Measurements from ENCODE around the gene LEKR1. TPM values are rescaled to one million over a fixed set of nuclear protein-coding genes. Genes with fewer than 3 reads are reported as not detected.

LEKR1 gene
- total RNA-seq, 1 donor from 2014 or later = 1.8 TPM

DNA sequence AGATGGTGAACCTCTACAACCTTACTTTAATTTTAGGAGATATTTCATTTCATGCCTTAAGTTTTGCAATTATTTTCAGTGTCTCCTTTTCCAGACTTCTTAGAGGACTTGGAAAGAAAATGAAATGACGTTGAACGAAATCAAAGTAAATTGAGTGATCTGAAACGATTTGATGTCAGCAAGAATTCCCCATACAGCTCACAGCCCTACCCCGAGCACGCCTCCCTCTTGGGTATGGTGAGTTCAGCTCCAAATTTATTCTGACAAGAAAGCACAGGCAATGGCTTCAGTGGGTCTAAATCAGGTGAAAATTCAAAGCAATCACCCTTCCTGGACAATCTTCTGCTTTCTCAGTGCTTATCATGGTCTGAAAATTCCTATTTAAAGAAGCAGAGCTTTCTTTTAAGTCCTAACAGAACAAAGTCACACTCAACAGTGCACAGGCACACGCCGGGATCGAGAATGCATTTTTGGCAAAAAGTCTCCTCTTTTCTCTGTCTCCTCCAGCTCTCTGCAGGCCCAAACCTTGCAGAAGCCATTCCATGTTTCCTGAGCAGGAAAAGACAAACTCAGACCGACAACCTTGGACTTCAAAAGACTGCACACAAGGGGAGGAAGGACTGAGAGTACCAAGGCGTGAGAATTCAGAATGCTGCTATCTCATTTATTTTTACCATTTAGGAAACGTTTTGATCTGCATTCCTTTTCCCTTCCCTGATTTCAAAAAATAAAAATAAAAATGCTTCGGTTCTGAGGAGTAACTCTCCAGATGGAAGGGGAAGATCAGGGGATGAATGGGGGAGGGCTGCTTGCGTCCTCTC lies 261.8 kb downstream of the LEKR1 start:
- H3K4me3 Mint-ChIP-seq = peak overlapping the region; percentile 92
- peak overlapping the region; percentile 98 for H3K27ac Mint-ChIP-seq (ENCODE audit: unreplicated experiment)
- H3K9me3 Mint-ChIP-seq = no peaks in the 10 kb centered on the region
- DNase-seq (ENCODE audit: low read depth, low spot score) = no peak
- H3K27me3 Mint-ChIP-seq (ENCODE audit: low read depth) = no peaks in the 10 kb centered on the region
- no peaks in the 10 kb centered on the region for H3K36me3 Mint-ChIP-seq (ENCODE audit: low read depth)
- peaks cover 29% of the 10 kb centered on the region for H3K4me1 Mint-ChIP-seq
- TF ChIP-seq CTCF (conservative IDR thresholded peaks at IDR 0.05) = no peak

- Mint-ChIP-seq H3K36me3 (ENCODE audit: low read depth) (no peaks in the 10 kb centered on the region), H3K4me1 (peaks cover 29% of the 10 kb centered on the region)
Observed at GRCh38 chr3:157088601-157089454, 262.7 kb downstream of the LEKR1 start.

GRCh38 chr3:157089455-157090221 lies 263.5 kb downstream of the LEKR1 start:
- Mint-ChIP-seq H3K9me3 (no peaks in the 10 kb centered on the region), H3K27me3 (ENCODE audit: low read depth) (no peaks in the 10 kb centered on the region), H3K4me3 (peak overlapping the region; percentile 92), H3K27ac (ENCODE audit: unreplicated experiment) (peak overlapping the region; percentile 70), H3K36me3 (ENCODE audit: low read depth) (no peaks in the 10 kb centered on the region), H3K4me1 (peaks cover 29% of the 10 kb centered on the region)
- no peak for TF ChIP-seq CTCF (conservative IDR thresholded peaks at IDR 0.05)
- no peak for DNase-seq (ENCODE audit: low read depth, low spot score)

More at GRCh38 chr3:157088601-157089454, 262.7 kb downstream of the LEKR1 start:
- no peaks in the 10 kb centered on the region for H3K9me3 Mint-ChIP-seq
- peak; percentile 95 for DNase-seq (ENCODE audit: low read depth, low spot score)
- H3K27me3 Mint-ChIP-seq (ENCODE audit: low read depth) = no peaks in the 10 kb centered on the region
- peak overlapping the region; percentile 98 for H3K27ac Mint-ChIP-seq (ENCODE audit: unreplicated experiment)
- TF ChIP-seq CTCF (conservative IDR thresholded peaks at IDR 0.05) = no peak
- H3K4me3 Mint-ChIP-seq = peak overlapping the region; percentile 92

DNA sequence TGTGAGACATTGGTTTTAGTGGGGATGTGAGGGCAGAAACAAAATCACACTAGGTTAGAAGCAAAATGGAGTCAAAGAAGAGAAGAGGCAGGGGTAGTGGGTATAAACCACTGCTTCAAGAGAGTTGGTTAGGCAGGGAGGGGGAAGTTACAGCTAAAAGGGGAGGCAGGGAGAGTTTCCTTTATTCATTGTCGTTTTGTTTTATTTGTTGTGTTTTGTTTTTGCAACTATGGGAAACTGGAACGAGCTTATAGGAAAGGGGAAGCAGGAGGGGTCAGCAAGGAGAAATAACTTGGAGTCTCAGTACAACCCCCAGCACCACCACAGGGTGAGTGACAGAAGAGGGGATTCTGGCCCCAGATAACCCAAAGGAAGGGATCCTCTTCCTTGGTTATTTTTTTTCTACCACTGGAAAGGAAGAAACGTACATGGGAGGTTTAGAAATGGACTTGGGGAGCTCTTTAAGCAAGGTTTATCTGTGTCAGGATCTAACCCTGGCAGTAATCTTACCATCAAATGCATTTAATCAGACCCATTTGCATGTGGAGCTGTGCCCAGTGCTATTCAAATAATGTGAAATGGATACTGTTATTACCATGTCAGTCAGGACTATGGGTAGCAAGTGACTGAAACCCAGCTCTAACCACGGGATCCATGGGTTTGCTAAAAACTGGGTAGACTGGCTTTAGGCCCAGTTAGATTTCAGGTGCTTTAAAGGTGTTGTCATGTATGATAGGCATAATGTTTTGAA lies 265.1 kb downstream of the LEKR1 start:
- peaks cover 29% of the 10 kb centered on the region for H3K4me1 Mint-ChIP-seq
- no peak overlapping the region for H3K27ac Mint-ChIP-seq (ENCODE audit: unreplicated experiment)
- no peak for TF ChIP-seq CTCF (conservative IDR thresholded peaks at IDR 0.05)
- H3K36me3 Mint-ChIP-seq (ENCODE audit: low read depth) = no peaks in the 10 kb centered on the region
- no peaks in the 10 kb centered on the region for H3K9me3 Mint-ChIP-seq
- H3K27me3 Mint-ChIP-seq (ENCODE audit: low read depth) = no peaks in the 10 kb centered on the region
- DNase-seq (ENCODE audit: low read depth, low spot score) = no peak
- H3K4me3 Mint-ChIP-seq = no peak overlapping the region

Data from neural crest cell (in vitro differentiated cells).